Activated B cell treated with CpG ODN at 0.5 μM for 24 hours (primary cell): ENCODE measurements around the gene JMJD4. TPM values are rescaled to one million over a fixed set of nuclear protein-coding genes. Genes with fewer than 3 reads are reported as not detected.

Experiments
- ATAC-seq: fragments of 200-7000 bp; cut with Tn5 transposase; one replicate; pipeline ENCODE4 v1.10.0; 2021; ENCODE audit warnings: low read depth, mild to moderate bottlenecking, moderate library complexity
- CTCF ChIA-PET: fragments of 350-600 bp; sonication (Branson Sonifier 250); formaldehyde crosslinking; loops from one replicate; lab custom pipeline; 2021; ENCODE audit warnings: antibody characterized with exemption; lab: Charles Lee
- POLR2A ChIA-PET: fragments of 350-600 bp; sonication (Branson Sonifier 250); formaldehyde crosslinking; loops from one replicate; lab custom pipeline; 2021; ENCODE audit warnings: antibody characterized with exemption; lab: Charles Lee
- DNase-seq: peaks from one replicate; pipeline ENCODE4 v3.0.0; 2022
- H3K27ac Mint-ChIP-seq: one replicate; pipeline ENCODE4 v1.8.0; 2020; ENCODE audit warnings: mixed read lengths
- H3K27me3 Mint-ChIP-seq: one replicate; pipeline ENCODE4 v1.8.0; 2021; ENCODE audit warnings: mixed read lengths
- H3K36me3 Mint-ChIP-seq: one replicate; pipeline ENCODE4 v1.8.0; 2021; ENCODE audit warnings: low read depth, mixed read lengths
- H3K4me1 Mint-ChIP-seq: one replicate; pipeline ENCODE4 v1.8.0; 2021; ENCODE audit warnings: mixed read lengths
- H3K4me3 Mint-ChIP-seq: one replicate; pipeline ENCODE4 v1.8.0; 2020; ENCODE audit warnings: mild to moderate bottlenecking, mixed read lengths
- H3K9me3 Mint-ChIP-seq: one replicate; pipeline ENCODE4 v1.8.0; 2020; ENCODE audit warnings: mixed read lengths
- CTCF ChIP-seq: fragments of 200-600 bp; IDR thresholded peaks from one replicate; pipeline ENCODE4 v1.8.0; 2022; ENCODE audit warnings: antibody characterized with exemption, mild to moderate bottlenecking
- intact Hi-C: fragments of 100-400 bp; cut with micrococcal nuclease; formaldehyde crosslinking; loops from one replicate; pipeline ENCODE4 v1.15.1; 2024
- total RNA-seq: library from RNA; stranded (reverse); gene quantifications from 2 replicates; pipeline ENCODE4 v1.2.3, GENCODE V29; 2022

JMJD4 gene
- total RNA-seq, 1 donor from 2014 or later, result 26.7 TPM

- ATAC-seq (no peak), DNase-seq (no peak)
- no peak overlapping the region for H3K4me3 Mint-ChIP-seq
- POLR2A ChIA-PET, result no interaction called here
- peaks cover 24% of the 10 kb centered on the region for H3K36me3 Mint-ChIP-seq
- no peaks in the 10 kb centered on the region for H3K9me3 Mint-ChIP-seq
- TF ChIP-seq CTCF, result no peak
- no peaks in the 10 kb centered on the region for H3K4me1 Mint-ChIP-seq
- intact Hi-C loops, result no loop called here
- no peak overlapping the region for H3K27ac Mint-ChIP-seq
- H3K27me3 Mint-ChIP-seq, result no peaks in the 10 kb centered on the region
- CTCF ChIA-PET, result no interaction called here
Measured at GRCh38 chr1:227779685-227780084, 44.6 kb upstream of the JMJD4 start.

GRCh38 chr1:227779021-227779441, 43.9 kb upstream of the JMJD4 start:
- intact Hi-C loops, result no loop called here
- no peak for TF ChIP-seq CTCF
- peak; percentile 8 for DNase-seq
- Mint-ChIP-seq H3K36me3 (peaks cover 31% of the 10 kb centered on the region), H3K27me3 (no peaks in the 10 kb centered on the region), H3K9me3 (no peaks in the 10 kb centered on the region), H3K4me3 (no peak overlapping the region), H3K4me1 (no peaks in the 10 kb centered on the region), H3K27ac (no peak overlapping the region)
- no peak for ATAC-seq
- ChIA-PET POLR2A (no interaction called here), CTCF (no interaction called here)

GRCh38 chr1:227778401-227778947, 43.4 kb upstream of the JMJD4 start:
- Mint-ChIP-seq H3K27ac (no peak overlapping the region), H3K27me3 (no peaks in the 10 kb centered on the region), H3K4me3 (no peak overlapping the region), H3K9me3 (no peaks in the 10 kb centered on the region), H3K36me3 (peaks cover 33% of the 10 kb centered on the region), H3K4me1 (no peaks in the 10 kb centered on the region)
- TF ChIP-seq CTCF, result no peak
- ATAC-seq, result no peak
- POLR2A ChIA-PET, result no interaction called here
- intact Hi-C loops, result no loop called here
- CTCF ChIA-PET, result no interaction called here
- no peak for DNase-seq

GRCh38 chr1:227777646-227778045, 42.5 kb upstream of the JMJD4 start:
- H3K27ac Mint-ChIP-seq, result no peak overlapping the region
- no peaks in the 10 kb centered on the region for H3K9me3 Mint-ChIP-seq
- no peak for TF ChIP-seq CTCF
- ATAC-seq, result no peak
- H3K27me3 Mint-ChIP-seq, result no peaks in the 10 kb centered on the region
- H3K4me3 Mint-ChIP-seq, result no peak overlapping the region
- peaks cover 32% of the 10 kb centered on the region for H3K36me3 Mint-ChIP-seq
- CTCF ChIA-PET, result no interaction called here
- no peaks in the 10 kb centered on the region for H3K4me1 Mint-ChIP-seq
- intact Hi-C loops, result no loop called here
- POLR2A ChIA-PET, result no interaction called here
- DNase-seq, result no peak

GRCh38 chr1:227777156-227777555, 42.1 kb upstream of the JMJD4 start:
- Mint-ChIP-seq H3K4me1 (no peaks in the 10 kb centered on the region), H3K4me3 (no peak overlapping the region), H3K27ac (no peak overlapping the region), H3K36me3 (peaks cover 33% of the 10 kb centered on the region), H3K27me3 (no peaks in the 10 kb centered on the region), H3K9me3 (no peaks in the 10 kb centered on the region)
- no peak for TF ChIP-seq CTCF
- no peak for ATAC-seq
- intact Hi-C loops, result no loop called here
- ChIA-PET CTCF (no interaction called here), POLR2A (no interaction called here)
- DNase-seq, result no peak
